Activated CD8-positive, alpha-beta T cell treated with anti-CD3 and anti-CD28 coated beads for 36 hours (primary cell): Measurements from ENCODE around the gene CHERP. TPM values are rescaled to one million over a fixed set of nuclear protein-coding genes. Genes with fewer than 3 reads are reported as not detected.
A peak's percentile ranks its signal among the peaks of the same experiment; 100 is the strongest.
"Not testable (repeated sequence)": the region's sequence is repeated elsewhere in the genome, so short reads cannot be mapped to it uniquely, and the experiment has no call there.

ENCODE experiments used
- ATAC-seq: fragments of 200-7000 bp; cut with Tn5 transposase; one replicate; pipeline ENCODE4 v1.10.0; 2021; ENCODE audit warnings: mild to moderate bottlenecking, moderate library complexity
- CTCF ChIA-PET: fragments of 350-600 bp; sonication (Branson Sonifier 250); formaldehyde crosslinking; loops from one replicate; lab custom pipeline; 2021; ENCODE audit warnings: antibody characterized with exemption; lab: Charles Lee
- POLR2A ChIA-PET: fragments of 350-600 bp; sonication (Branson Sonifier 250); formaldehyde crosslinking; loops from one replicate; lab custom pipeline; 2021; ENCODE audit warnings: antibody characterized with exemption; lab: Charles Lee
- DNase-seq: peaks from one replicate; pipeline ENCODE4 v3.0.0-alpha.2; 2020
- H3K27ac Mint-ChIP-seq: one replicate; pipeline ENCODE4 v1.8.0; 2021; ENCODE audit warnings: mild to moderate bottlenecking, mixed read lengths
- H3K27me3 Mint-ChIP-seq: one replicate; pipeline ENCODE4 v1.8.0; 2021; ENCODE audit warnings: mixed read lengths
- H3K36me3 Mint-ChIP-seq: one replicate; pipeline ENCODE4 v1.8.0; 2021; ENCODE audit warnings: low read depth, mixed read lengths
- H3K4me1 Mint-ChIP-seq: one replicate; pipeline ENCODE4 v1.8.0; 2021; ENCODE audit warnings: low read depth, mixed read lengths
- H3K4me3 Mint-ChIP-seq: one replicate; pipeline ENCODE4 v1.8.0; 2021; ENCODE audit warnings: mild to moderate bottlenecking, moderate library complexity, mixed read lengths
- H3K9me3 Mint-ChIP-seq: one replicate; pipeline ENCODE4 v1.8.0; 2021; ENCODE audit warnings: mixed read lengths
- intact Hi-C: fragments of 100-400 bp; cut with micrococcal nuclease; formaldehyde crosslinking; loops from one replicate; pipeline ENCODE4 v1.10.0; 2022
- total RNA-seq, 2 experiments: library from RNA; stranded (reverse); gene quantifications; one replicate each; pipeline ENCODE4 v1.2.3, GENCODE V29; 2021
- TF ChIP-seq, protein P1 (sequence below): fragments of 200-600 bp; IDR thresholded peaks from one replicate; pipeline ENCODE4 v1.8.0; 2022; ENCODE audit warnings: antibody characterized with exemption, mild to moderate bottlenecking

CHERP gene
- total RNA-seq, 2 experiments from 2014 or later = 57.5 to 59.6 TPM

DNA sequence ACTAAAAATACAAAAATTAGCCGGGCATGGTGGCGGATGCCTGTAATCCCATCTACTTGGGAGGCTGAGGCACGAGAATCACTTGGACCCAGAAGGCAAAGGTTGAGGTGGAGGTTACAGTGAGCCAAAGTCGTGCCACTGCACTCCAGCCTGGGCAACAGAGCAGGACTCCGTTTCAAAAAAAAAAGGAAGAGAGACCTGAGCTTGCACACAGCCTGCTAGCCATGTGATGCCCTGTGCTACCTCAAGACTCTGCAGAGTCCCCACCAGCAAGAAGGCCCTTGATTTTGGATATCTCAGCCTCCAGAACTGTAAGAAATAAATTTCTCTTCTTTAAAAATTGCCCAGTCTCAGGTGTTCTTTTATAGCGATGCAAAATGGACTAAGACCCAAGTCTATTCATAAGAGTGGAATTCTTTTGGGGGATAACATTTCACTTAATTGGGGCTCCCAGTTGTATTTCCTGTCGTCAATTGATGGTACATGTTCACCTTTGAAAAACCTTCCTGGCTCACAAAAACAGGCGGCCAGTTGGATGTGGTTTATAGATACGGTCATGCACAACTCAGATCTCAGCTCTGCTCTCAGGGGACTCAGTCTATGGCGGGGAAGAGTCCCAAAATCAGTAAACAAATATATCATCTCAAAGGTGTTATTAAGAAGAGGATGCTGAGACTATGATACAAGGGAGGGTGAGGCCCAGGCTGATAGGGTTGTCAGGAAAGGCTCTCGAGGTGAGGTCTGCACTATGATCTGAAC is 2.4 kb upstream of the CHERP start:
- H3K4me1 Mint-ChIP-seq = peaks cover 34% of the 10 kb centered on the region
- ChIA-PET POLR2A (interaction anchor here (0.6 to 1.5 kb wide), 2 partner anchors 17 to 347 kb away, joined by 3 read pairs; no protein-coding TSS in a partner anchor), CTCF (no interaction called here)
- H3K27ac Mint-ChIP-seq = peak overlapping the region; percentile 57
- no peaks in the 10 kb centered on the region for H3K27me3 Mint-ChIP-seq
- ATAC-seq (no peak), DNase-seq (no peak)
- intact Hi-C loops = no loop called here
- TF ChIP-seq, protein P1, sequence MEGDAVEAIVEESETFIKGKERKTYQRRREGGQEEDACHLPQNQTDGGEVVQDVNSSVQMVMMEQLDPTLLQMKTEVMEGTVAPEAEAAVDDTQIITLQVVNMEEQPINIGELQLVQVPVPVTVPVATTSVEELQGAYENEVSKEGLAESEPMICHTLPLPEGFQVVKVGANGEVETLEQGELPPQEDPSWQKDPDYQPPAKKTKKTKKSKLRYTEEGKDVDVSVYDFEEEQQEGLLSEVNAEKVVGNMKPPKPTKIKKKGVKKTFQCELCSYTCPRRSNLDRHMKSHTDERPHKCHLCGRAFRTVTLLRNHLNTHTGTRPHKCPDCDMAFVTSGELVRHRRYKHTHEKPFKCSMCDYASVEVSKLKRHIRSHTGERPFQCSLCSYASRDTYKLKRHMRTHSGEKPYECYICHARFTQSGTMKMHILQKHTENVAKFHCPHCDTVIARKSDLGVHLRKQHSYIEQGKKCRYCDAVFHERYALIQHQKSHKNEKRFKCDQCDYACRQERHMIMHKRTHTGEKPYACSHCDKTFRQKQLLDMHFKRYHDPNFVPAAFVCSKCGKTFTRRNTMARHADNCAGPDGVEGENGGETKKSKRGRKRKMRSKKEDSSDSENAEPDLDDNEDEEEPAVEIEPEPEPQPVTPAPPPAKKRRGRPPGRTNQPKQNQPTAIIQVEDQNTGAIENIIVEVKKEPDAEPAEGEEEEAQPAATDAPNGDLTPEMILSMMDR = no peak
- peaks cover 23% of the 10 kb centered on the region for H3K36me3 Mint-ChIP-seq
- H3K9me3 Mint-ChIP-seq = no peaks in the 10 kb centered on the region
- peak overlapping the region; percentile 57 for H3K4me3 Mint-ChIP-seq

DNA sequence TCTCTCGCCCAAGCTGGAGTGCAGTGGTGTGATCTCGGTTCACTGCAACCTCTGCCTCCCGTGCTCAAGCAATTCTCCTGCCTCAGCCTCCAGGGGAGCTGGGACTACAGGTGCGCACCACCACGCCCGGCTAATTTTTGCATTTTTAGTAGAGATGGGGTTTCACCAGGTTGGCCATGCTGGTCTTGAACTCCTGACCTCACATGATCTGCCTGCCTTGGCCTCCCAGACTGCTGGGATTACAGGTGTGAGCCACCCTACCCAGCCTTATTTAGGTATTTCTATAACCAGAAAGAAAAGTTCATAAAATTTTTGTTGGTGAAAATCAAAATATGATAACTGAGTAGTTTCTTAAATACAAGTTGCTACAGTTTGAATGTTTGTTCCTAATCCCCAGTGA is 1.5 kb upstream of the CHERP start:
- intact Hi-C loops, H3K27me3 Mint-ChIP-seq, H3K9me3 Mint-ChIP-seq, ATAC-seq: not testable (repeated sequence)
- Mint-ChIP-seq H3K27ac (peak overlapping the region; percentile 92), H3K4me1 (peaks cover 39% of the 10 kb centered on the region), H3K4me3 (peak overlapping the region; percentile 83), H3K36me3 (peaks cover 29% of the 10 kb centered on the region)
- ChIA-PET POLR2A (interaction anchor here (0.6 to 4.4 kb wide), 6 partner anchors 18 to 509 kb away, joined by 3 to 35 read pairs (median 3); partner anchors contain the start of gene MED26), CTCF (interaction anchor here (0.7 to 1.5 kb wide), 4 partner anchors 14 to 101 kb away, joined by 3 to 4 read pairs (median 3); partner anchors contain the start of genes C19orf44 and CALR3)
- DNase-seq = peak; percentile 13

DNA sequence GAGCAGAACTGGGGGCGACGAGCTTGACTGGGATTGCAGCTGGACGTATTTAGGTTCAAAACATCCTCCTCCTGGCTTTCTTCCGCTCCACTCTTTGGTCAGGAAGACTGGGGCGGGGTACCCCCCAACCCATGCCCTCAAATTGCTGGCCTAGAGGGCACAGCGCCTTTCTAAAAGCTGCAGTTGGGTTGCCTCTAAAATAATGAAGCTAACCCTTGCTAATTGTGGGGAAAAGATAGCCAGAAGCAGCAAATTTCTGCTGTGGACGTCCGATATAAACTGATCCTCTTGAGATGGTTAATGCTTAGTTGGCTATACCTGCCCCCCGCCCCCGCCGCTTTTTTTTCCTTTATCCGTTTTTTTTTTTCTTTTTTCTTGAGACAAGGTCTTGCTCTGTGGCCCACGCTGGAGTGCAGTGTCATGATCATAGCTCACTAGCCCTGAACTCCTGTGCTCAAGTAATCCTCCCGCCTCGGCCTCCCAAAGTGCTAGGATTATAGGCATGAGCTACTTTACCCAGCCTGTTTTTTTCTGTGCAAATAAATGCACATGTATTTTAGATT is 754 bp upstream of the CHERP start:
- no peak for ATAC-seq
- no peaks in the 10 kb centered on the region for H3K27me3 Mint-ChIP-seq
- ChIA-PET POLR2A (interaction anchor here (0.6 to 4.4 kb wide), 13 partner anchors 9 to 510 kb away, joined by 3 to 35 read pairs (median 3); partner anchors contain the start of genes MED26 and TMEM38A), CTCF (interaction anchor here (0.9 to 1.5 kb wide), 3 partner anchors 47 to 101 kb away, joined by 3 to 4 read pairs (median 3); partner anchors contain the start of genes C19orf44 and CALR3)
- H3K27ac Mint-ChIP-seq = peak overlapping the region; percentile 92
- intact Hi-C loops = no loop called here
- H3K4me1 Mint-ChIP-seq = peaks cover 44% of the 10 kb centered on the region
- TF ChIP-seq, protein P1 = no peak
- peak; percentile 37 for DNase-seq
- H3K9me3 Mint-ChIP-seq = no peaks in the 10 kb centered on the region
- H3K4me3 Mint-ChIP-seq = peak overlapping the region; percentile 83
- peaks cover 37% of the 10 kb centered on the region for H3K36me3 Mint-ChIP-seq

DNA sequence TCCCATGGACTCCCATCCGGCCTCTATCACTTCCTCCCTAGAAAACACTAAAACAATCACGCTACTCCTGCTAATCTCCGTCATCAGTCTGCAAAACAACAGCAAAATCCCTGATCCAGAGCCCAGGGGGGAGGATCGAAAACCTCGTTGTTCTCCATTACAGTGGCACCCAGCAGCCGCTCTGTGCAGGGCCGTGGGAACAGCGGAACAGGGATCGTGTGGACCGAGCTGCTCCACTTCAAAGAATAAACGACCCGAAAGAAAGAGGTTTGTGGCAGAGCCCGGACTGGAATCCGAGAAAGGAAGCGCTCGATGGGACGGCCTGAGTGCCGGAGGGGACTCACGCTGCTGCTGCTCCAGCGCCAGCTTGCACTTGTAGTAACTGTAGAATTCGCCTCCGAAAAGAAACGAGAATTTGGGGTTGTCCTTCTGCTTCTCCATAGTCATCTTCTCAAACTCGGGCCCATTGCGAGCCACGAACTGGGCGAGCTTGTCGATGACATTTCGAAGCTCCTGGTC is 652 bp downstream of the CHERP start:
- ATAC-seq (no peak), DNase-seq (peak; percentile 35)
- Mint-ChIP-seq H3K27me3 (no peaks in the 10 kb centered on the region), H3K4me3 (peak overlapping the region; percentile 83), H3K36me3 (peaks cover 45% of the 10 kb centered on the region), H3K4me1 (peaks cover 48% of the 10 kb centered on the region), H3K27ac (peak overlapping the region; percentile 66), H3K9me3 (no peaks in the 10 kb centered on the region)
- intact Hi-C loops = no loop called here
- ChIA-PET CTCF (no interaction called here), POLR2A (interaction anchor here (0.6 to 4.4 kb wide), 9 partner anchors 9 to 694 kb away, joined by 3 to 35 read pairs (median 3); partner anchors contain the start of gene MED26)
- TF ChIP-seq, protein P1 = no peak

DNA sequence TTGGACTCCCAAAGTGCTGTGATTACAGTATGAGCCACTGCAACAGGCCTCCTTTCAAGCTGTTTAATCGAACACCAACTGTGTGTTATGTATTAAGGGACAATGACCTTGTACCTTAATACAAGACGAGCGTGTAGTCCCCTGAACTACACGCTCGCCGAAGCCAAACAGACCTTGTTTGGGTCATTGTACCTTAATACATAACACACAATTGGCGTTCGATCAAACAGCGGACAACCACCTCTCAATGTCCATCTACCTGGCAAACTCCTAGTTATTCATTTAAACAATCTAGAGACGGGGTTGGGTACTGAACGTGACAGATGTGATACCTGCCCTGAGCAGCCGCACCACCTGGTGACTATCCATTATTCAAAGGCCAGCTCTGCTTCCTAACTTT is 1.3 kb downstream of the CHERP start:
- DNase-seq (no peak), ATAC-seq (no peak)
- ChIA-PET POLR2A (interaction anchor here (1.0 to 4.4 kb wide), 5 partner anchors 13 to 274 kb away, joined by 3 to 35 read pairs (median 3); partner anchors contain the start of gene MED26), CTCF (no interaction called here)
- no peaks in the 10 kb centered on the region for H3K9me3 Mint-ChIP-seq
- intact Hi-C loops = no loop called here
- TF ChIP-seq, protein P1 = no peak
- peak overlapping the region; percentile 83 for H3K4me3 Mint-ChIP-seq
- H3K27me3 Mint-ChIP-seq = no peaks in the 10 kb centered on the region
- peaks cover 48% of the 10 kb centered on the region for H3K4me1 Mint-ChIP-seq
- H3K27ac Mint-ChIP-seq = peak overlapping the region; percentile 66
- H3K36me3 Mint-ChIP-seq = peaks cover 50% of the 10 kb centered on the region
